22Rv1 (cell line): Measurements from ENCODE around the gene TAX1BP3.

Source experiments
- H3K27ac ChIP-seq: fragments of 450-650 bp; 2 replicates; pipeline ENCODE4 v1.5.1; 2017
- CTCF ChIP-seq: fragments of 450-650 bp; IDR thresholded peaks from 2 replicates; pipeline ENCODE4 v1.5.1; 2017; ENCODE audit warnings: mild to moderate bottlenecking
- ZFX ChIP-seq: fragments of 450-650 bp; IDR thresholded peaks from 2 replicates; pipeline ENCODE4 v1.6.1; 2017; ENCODE audit warnings: antibody characterized with exemption, borderline replicate concordance

Gene TAX1BP3

DNA sequence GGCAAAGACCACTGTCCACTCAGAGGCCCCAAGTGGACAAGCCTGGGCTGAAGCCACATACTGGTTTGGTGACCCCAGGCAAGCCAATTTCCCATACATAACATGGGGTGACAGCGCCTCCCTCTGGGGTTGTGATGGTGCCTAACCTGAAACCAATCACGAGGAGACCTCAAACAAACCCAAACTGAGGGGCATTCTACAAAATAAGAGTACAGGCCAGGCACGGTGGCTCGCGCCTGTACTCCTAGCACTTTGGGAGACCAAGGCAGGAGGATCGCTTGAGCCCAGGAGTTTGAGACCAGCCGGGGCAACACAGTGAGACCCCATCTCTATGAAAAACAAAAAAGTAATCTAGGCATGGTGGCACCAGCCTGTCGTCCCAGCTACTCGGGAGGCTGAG is 24.0 kb upstream of the TAX1BP3 start:
- TF ChIP-seq CTCF, result no peak
- H3K27ac ChIP-seq, result no peak overlapping the region

- H3K27ac ChIP-seq, result no peak overlapping the region
- TF ChIP-seq ZFX (no peak), CTCF (peak; percentile 12; the same call in 1 of the 2 replicates)
These were observed 23.3 kb upstream of the TAX1BP3 start for GRCh38 chr17:3691617-3692067.

DNA sequence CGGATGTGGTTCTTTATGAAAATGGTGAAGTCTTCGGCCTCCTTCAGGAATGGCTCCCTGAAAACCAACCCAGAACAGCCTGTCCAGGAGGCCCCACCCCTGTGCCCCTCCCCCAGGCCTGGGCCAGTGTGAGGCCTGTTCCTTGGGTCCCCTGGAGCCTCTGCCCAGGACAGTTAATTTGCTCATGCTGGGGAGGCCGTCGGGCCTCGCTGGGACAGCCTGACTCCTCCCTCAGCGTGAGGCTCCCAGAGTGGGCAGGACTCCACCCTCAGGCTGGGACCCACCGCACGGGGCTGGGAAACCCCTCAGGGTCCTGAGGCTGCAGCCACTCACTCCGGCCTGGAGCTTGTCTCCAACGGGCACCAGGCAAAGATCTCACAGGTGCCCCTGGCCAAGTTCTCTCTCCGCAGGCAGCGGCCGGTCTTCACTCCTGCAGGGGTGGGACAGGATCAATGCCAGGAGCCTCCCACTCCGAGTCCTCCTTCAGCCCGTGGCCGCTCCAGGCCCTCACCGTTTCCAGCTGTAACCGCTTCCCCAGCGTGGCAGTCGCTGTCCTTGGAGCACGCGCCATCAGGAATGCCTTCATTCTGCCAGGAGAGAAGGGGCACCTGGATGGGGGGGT is 21.8 kb upstream of the TAX1BP3 start:
- no peak overlapping the region for H3K27ac ChIP-seq
- TF ChIP-seq CTCF (no peak), ZFX (no peak)

DNA sequence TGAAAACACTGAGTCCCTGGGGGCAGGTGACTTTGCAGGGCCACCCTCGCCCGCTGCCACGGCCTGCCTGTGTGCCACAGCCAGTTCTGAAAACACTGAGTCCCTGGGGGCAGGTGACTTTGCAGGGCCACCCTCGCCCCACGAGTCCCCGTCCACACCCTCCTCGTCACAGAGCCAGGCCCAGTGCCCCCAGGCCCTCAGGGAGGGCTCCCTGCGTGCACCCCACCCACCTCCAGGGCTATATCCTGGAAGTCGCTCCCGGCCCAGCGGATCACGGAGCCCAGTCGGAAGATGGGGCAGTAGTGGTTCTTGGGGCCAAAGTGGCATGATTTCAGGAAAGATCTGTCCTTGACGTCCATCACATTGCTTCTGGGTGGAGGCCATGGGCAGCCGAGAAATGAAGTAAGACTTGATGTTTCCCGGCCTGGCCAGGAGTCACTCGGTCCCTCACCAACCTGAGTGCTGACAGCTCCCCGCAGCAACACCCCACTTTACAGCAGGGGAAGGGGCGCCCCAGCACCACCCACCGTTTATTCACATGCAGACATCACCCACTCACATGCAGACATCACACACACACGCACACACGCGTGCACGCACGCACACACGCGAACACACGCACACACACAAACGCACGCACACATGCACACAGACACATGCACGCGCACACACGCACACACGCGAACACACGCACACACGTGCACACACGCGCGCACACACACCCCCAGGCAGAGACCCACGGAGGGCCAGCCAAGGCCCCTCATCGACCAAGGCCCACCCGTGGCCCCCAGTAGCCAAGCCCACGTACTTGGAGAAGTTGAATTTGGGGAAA is 21.1 kb upstream of the TAX1BP3 start:
- H3K27ac ChIP-seq, result no peak overlapping the region
- no peak for TF ChIP-seq CTCF
- TF ChIP-seq ZFX, result no peak

DNA sequence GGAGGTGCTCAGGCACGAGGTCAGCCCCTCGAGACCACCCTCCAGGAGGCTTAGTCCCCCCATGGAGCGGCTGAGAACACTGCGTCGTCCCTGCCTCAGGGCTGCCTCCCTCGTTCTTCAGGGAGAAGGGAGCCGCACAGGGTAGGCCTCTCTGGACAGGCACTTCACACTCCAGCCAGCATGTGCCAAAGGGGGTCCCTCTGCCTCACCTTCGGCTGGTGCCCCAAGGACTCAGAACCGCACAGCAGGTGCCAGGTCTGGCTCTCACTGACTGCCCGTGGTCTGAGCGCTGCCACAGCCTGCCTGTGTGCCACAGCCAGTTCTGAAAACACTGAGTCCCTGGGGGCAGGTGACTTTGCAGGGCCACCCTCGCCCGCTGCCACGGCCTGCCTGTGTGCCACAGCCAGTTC is 20.5 kb upstream of the TAX1BP3 start:
- TF ChIP-seq CTCF, result no peak
- no peak for TF ChIP-seq ZFX
- no peak overlapping the region for H3K27ac ChIP-seq

DNA sequence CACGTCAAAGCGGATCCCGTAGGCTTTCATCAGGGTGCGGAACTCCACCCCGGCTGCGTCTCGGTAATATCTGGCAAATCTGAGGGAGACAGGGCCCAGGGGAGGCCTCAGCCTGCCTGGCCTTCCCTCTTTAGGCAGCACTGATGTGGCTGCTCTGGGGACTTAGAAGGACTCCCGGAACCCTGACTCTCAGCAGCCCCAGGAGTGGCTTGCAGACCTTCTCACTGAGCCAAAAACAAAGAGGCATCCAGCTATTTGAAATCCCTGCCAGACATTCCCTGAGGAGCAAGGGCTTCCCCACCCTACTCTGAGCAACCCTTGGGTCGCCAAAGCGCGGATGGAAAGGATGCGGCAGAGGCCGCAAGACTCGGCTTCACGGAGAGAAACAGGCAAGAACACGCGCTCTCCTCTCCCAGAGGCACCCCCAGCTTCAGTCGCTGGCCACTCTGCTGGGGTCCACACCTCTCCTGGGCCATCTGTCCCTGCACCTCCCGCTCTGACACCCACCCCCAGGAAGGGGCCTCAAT is 19.7 kb upstream of the TAX1BP3 start:
- no peak for TF ChIP-seq ZFX
- no peak for TF ChIP-seq CTCF
- no peak overlapping the region for H3K27ac ChIP-seq

DNA sequence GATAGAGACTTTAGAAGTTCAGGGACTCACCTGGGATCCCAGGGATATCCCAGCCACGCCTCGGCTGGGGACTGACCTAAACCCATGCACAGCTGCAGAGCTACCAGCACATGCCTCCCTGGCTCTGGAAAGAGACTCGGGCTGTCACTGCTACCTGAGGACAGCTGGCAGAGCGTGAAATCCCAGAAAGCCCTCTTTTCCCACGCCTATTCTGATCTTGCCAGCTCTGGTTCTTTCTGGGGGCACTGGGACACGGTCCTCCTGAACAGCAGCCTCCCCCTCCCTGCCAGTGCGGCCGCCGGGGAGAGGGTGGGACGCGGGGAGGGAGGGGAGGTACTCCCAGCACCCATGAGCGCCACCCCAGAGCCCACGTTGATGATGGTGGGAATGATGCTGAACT is 16.8 kb upstream of the TAX1BP3 start:
- no peak overlapping the region for H3K27ac ChIP-seq
- no peak for TF ChIP-seq CTCF
- no peak for TF ChIP-seq ZFX
